GM23338 (cell line): ENCODE measurements around the gene SYCE1L. TPM values are rescaled to one million over a fixed set of nuclear protein-coding genes. Genes with fewer than 3 reads are reported as not detected.
"Not testable (repeated sequence)": the region's sequence is repeated elsewhere in the genome, so short reads cannot be mapped to it uniquely, and the experiment has no call there.

ENCODE experiments used
- ATAC-seq: fragments of 200-7000 bp; cut with Tn5 transposase; 3 replicates; pipeline ENCODE4 v1.9.1; 2020
- DNase-seq: peaks from one replicate; pipeline ENCODE4 v3.0.0-alpha.2; 2015; ENCODE audit warnings: low spot score
- H2AFZ ChIP-seq: fragments of 200-600 bp; sonication (generic); 2 replicates; pipeline ENCODE4 v1.8.0; 2016; ENCODE audit warnings: antibody characterized with exemption, mild to moderate bottlenecking, moderate library complexity
- H3F3A ChIP-seq: fragments of 200-600 bp; sonication (generic); replicated peaks from 2 replicates; pipeline ENCODE4 v1.8.0; 2017; ENCODE audit warnings: antibody characterized with exemption, mixed run types, low read depth
- H3K27ac ChIP-seq: fragments of 200-600 bp; sonication (generic); 2 replicates; pipeline ENCODE4 v1.6.1; 2016; ENCODE audit warnings: low read depth
- H3K27me3 ChIP-seq: fragments of 200-600 bp; sonication (generic); 2 replicates; pipeline ENCODE4 v1.8.0; 2016; ENCODE audit warnings: mild to moderate bottlenecking, mixed run types, moderate library complexity; ENCODE audit not compliant: insufficient read depth
- H3K36me3 ChIP-seq: fragments of 200-600 bp; sonication (generic); 2 replicates; pipeline ENCODE4 v1.8.0; 2016; ENCODE audit warnings: mild to moderate bottlenecking; ENCODE audit not compliant: insufficient read depth
- H3K4me1 ChIP-seq: fragments of 200-600 bp; sonication (generic); 2 replicates; pipeline ENCODE4 v1.8.0; 2016; ENCODE audit warnings: mild to moderate bottlenecking, moderate library complexity; ENCODE audit not compliant: insufficient read depth
- H3K4me2 ChIP-seq: fragments of 200-600 bp; sonication (generic); 2 replicates; pipeline ENCODE4 v1.7.1; 2017; ENCODE audit warnings: mixed run types
- H3K4me3 ChIP-seq: fragments of 200-600 bp; sonication (generic); 2 replicates; pipeline ENCODE4 v1.6.1; 2016; ENCODE audit warnings: mixed run types
- H3K79me2 ChIP-seq: fragments of 200-600 bp; sonication (generic); replicated peaks from 2 replicates; pipeline ENCODE4 v1.8.0; 2017; ENCODE audit warnings: mild to moderate bottlenecking; ENCODE audit not compliant: insufficient read depth
- H3K9me2 ChIP-seq: fragments of 200-600 bp; sonication (generic); 2 replicates; pipeline ENCODE4 v1.8.0; 2017; ENCODE audit not compliant: insufficient read depth
- H4K20me1 ChIP-seq: fragments of 200-600 bp; sonication (generic); replicated peaks from 2 replicates; pipeline ENCODE4 v1.8.0; 2017; ENCODE audit warnings: mild to moderate bottlenecking; ENCODE audit not compliant: insufficient read depth
- H3K27ac Mint-ChIP-seq: 2 replicates; pipeline ENCODE4 v1.8.0; 2020; ENCODE audit warnings: inconsistent platforms, mild to moderate bottlenecking, moderate library complexity, mixed read lengths
- H3K27me3 Mint-ChIP-seq: 3 replicates; pipeline ENCODE4 v1.8.0; 2022; ENCODE audit warnings: low read depth, mild to moderate bottlenecking, moderate library complexity, mixed read lengths, inconsistent platforms; ENCODE audit not compliant: insufficient read depth, poor library complexity
- H3K36me3 Mint-ChIP-seq: 3 replicates; pipeline ENCODE4 v1.8.0; 2021; ENCODE audit warnings: low read depth, mild to moderate bottlenecking, inconsistent platforms, moderate library complexity, mixed read lengths
- H3K4me1 Mint-ChIP-seq: 3 replicates; pipeline ENCODE4 v1.8.0; 2020; ENCODE audit warnings: mild to moderate bottlenecking, inconsistent platforms, mixed read lengths
- H3K4me3 Mint-ChIP-seq: 3 replicates; pipeline ENCODE4 v1.8.0; 2021; ENCODE audit warnings: moderate library complexity, mild to moderate bottlenecking, inconsistent platforms, mixed read lengths
- H3K9me3 Mint-ChIP-seq: 3 replicates; pipeline ENCODE4 v1.8.0; 2020; ENCODE audit warnings: moderate library complexity, mild to moderate bottlenecking, inconsistent platforms, mixed read lengths
- CTCF ChIP-seq, 2 experiments: fragments of 200-600 bp in 1 of 2; sonication (generic) in 1 of 2; conservative IDR thresholded peaks; 2 replicates each; pipeline versions ENCODE4 v1.5.1 to v1.6.1; 2016 to 2017; ENCODE audit warnings: antibody characterized with exemption in 2 of 2, low read depth in 2 of 2, mild to moderate bottlenecking in 2 of 2, moderate library complexity in 1 of 2
- EZH2 ChIP-seq: fragments of 200-600 bp; sonication (generic); IDR thresholded peaks from one replicate; pipeline ENCODE4 v1.8.0; 2017; ENCODE audit warnings: antibody characterized with exemption, mild to moderate bottlenecking, low read depth; ENCODE audit not compliant: unreplicated experiment
- POLR2AphosphoS5 ChIP-seq: IDR thresholded peaks from 2 replicates; pipeline ENCODE4 v1.6.1; 2016; ENCODE audit warnings: antibody characterized with exemption, low read depth
- ZNF114 ChIP-seq: fragments of 250-450 bp; sonication (Bioruptor Pico); IDR thresholded peaks from 2 replicates; pipeline ENCODE4 v1.5.0; 2020; ENCODE audit warnings: mild to moderate bottlenecking, moderate library complexity
- ZNF331 ChIP-seq: fragments of 250-450 bp; sonication (Bioruptor Pico); IDR thresholded peaks from 2 replicates; pipeline ENCODE4 v1.5.0; 2020; ENCODE audit warnings: low read depth, mild to moderate bottlenecking, moderate library complexity
- ZNF462 ChIP-seq: fragments of 250-450 bp; sonication (Bioruptor Pico); IDR thresholded peaks from 2 replicates; pipeline ENCODE4 v1.5.0; 2020; ENCODE audit warnings: mild to moderate bottlenecking, moderate library complexity
- polyA plus RNA-seq: library from polyadenylated mRNA; unstranded; fragments of >200 nt; fragmentation: Nextera tagmentation; extraction: Ambion mirVana; gene quantifications from 2 replicates; pipeline ENCODE4 v1.2.1, GENCODE V29; 2016
- total RNA-seq: library from RNA; depleted of rRNA; stranded (reverse); fragments of >200 nt; shearing (Covaris generic); gene quantifications from 2 replicates; pipeline ENCODE4 v1.2.3, GENCODE V29; 2014

Gene SYCE1L
- total and polyA plus RNA-seq, 2 experiments from 2014 or later = 3.9 to 5.9 TPM

- Histone ChIP-seq H3K9me2 (no peaks in the 10 kb centered on the region), H3K27me3 (peaks cover 6% of the 10 kb centered on the region; the same call in 1 of the 2 replicates), H3K79me2 (no peaks in the 10 kb centered on the region), H3F3A (0 out of 2 replicates have a peak, but pooled peaks cover 4% of the 10 kb centered on the region), H3K4me3 (no peak overlapping the region), H3K36me3 (no peaks in the 10 kb centered on the region; the same call in 1 of the 2 replicates), H4K20me1 (no peaks in the 10 kb centered on the region), H3K4me2 (no peak overlapping the region), H3K27ac (no peak overlapping the region), H3K4me1 (peaks cover 36% of the 10 kb centered on the region), H2AFZ (no peak overlapping the region)
- Mint-ChIP-seq H3K27me3 (peaks cover 4% of the 10 kb centered on the region), H3K9me3 (no peaks in the 10 kb centered on the region), H3K36me3 (no peaks in the 10 kb centered on the region), H3K4me3 (no peak overlapping the region), H3K27ac (no peak overlapping the region), H3K4me1 (peaks cover 31% of the 10 kb centered on the region)
- no peak for TF ChIP-seq POLR2AphosphoS5
- ATAC-seq (no peak), DNase-seq (no peak)
Measured at GRCh38 chr16:77238593-77238992, 39.4 kb downstream of the SYCE1L start.

- H4K20me1 ChIP-seq, H3K36me3 ChIP-seq, H3K27ac Mint-ChIP-seq, H3K4me3 Mint-ChIP-seq, H3F3A ChIP-seq, H3K79me2 ChIP-seq, H3K27ac ChIP-seq, H3K9me3 Mint-ChIP-seq, H3K4me2 ChIP-seq, H3K4me3 ChIP-seq, H2AFZ ChIP-seq, H3K27me3 ChIP-seq, H3K27me3 Mint-ChIP-seq, ATAC-seq, DNase-seq, H3K9me2 ChIP-seq, H3K36me3 Mint-ChIP-seq: not testable (repeated sequence)
- H3K4me1 Mint-ChIP-seq = peaks cover 17% of the 10 kb centered on the region
- peaks cover 14% of the 10 kb centered on the region for H3K4me1 ChIP-seq
Measured at GRCh38 chr16:77242471-77242870, 43.3 kb downstream of the SYCE1L start.

- Mint-ChIP-seq H3K4me3 (no peak overlapping the region), H3K27ac (no peak overlapping the region), H3K4me1 (no peaks in the 10 kb centered on the region), H3K27me3 (peaks cover 4% of the 10 kb centered on the region), H3K36me3 (no peaks in the 10 kb centered on the region), H3K9me3 (no peaks in the 10 kb centered on the region)
- Histone ChIP-seq H3K36me3 (no peaks in the 10 kb centered on the region), H3K4me2 (no peak overlapping the region), H4K20me1 (no peaks in the 10 kb centered on the region), H3K9me2 (no peaks in the 10 kb centered on the region; the same call in 1 of the 2 replicates), H3F3A (no peaks in the 10 kb centered on the region), H3K79me2 (no peaks in the 10 kb centered on the region), H3K27me3 (no peaks in the 10 kb centered on the region), H3K4me3 (no peak overlapping the region), H2AFZ (no peak overlapping the region), H3K4me1 (no peaks in the 10 kb centered on the region), H3K27ac (no peak overlapping the region)
- ATAC-seq (no peak), DNase-seq (no peak)
- no peak for TF ChIP-seq CTCF (conservative IDR thresholded peaks at IDR 0.05; ENCODE audit: low read depth in 2 of 2)
- no peak for TF ChIP-seq ZNF462 (CRISPR knock-in tag)
- TF ChIP-seq ZNF331 (CRISPR knock-in tag) = no peak
- TF ChIP-seq EZH2 = no peak
- no peak for TF ChIP-seq ZNF114 (CRISPR knock-in tag)
Measured at GRCh38 chr16:77246150-77246549, 46.9 kb downstream of the SYCE1L start.
